ENCODE measurements around the gene POU2AF1.

The POU2AF1 gene

GRCh38 chr11:111417766-111418435 is 38.8 kb upstream of the POU2AF1 start:
- Histone ChIP-seq H3K27me3 (replicated peaks; ENCODE audit: control insufficient read depth, insufficient read depth, low read length) (no peaks in the 10 kb centered on the region), H3K36me3 (ENCODE audit: control insufficient read depth, insufficient read depth, low read length) (no peaks in the 10 kb centered on the region), H3K4me3 (replicated peaks; ENCODE audit: low read depth, low read length) (no peak overlapping the region)
- peak; percentile 59 for DNase-seq (ENCODE audit: extremely low read depth, insufficient read length)
- TF ChIP-seq CTCF (IDR thresholded peaks at IDR 0.05; ENCODE audit: insufficient read depth, low read length, poor library complexity, severe bottlenecking) = no peak

- TF ChIP-seq CTCF (IDR thresholded peaks at IDR 0.05; ENCODE audit: insufficient read depth, low read length, poor library complexity, severe bottlenecking) = no peak
- peak; percentile 77 for DNase-seq (ENCODE audit: extremely low read depth, insufficient read length)
- no peaks in the 10 kb centered on the region for H3K36me3 ChIP-seq (ENCODE audit: control insufficient read depth, insufficient read depth, low read length)
- H3K4me3 ChIP-seq (replicated peaks; ENCODE audit: low read depth, low read length) = peak overlapping the region; percentile 34
- H3K27me3 ChIP-seq (replicated peaks; ENCODE audit: control insufficient read depth, insufficient read depth, low read length) = no peaks in the 10 kb centered on the region
These were observed 38.1 kb upstream of the POU2AF1 start for GRCh38 chr11:111417011-111417765.

- Histone ChIP-seq H3K27me3 (replicated peaks; ENCODE audit: control insufficient read depth, insufficient read depth, low read length) (no peaks in the 10 kb centered on the region), H3K4me3 (replicated peaks; ENCODE audit: low read depth, low read length) (peak overlapping the region; percentile 31)
- no peak for TF ChIP-seq CTCF (IDR thresholded peaks at IDR 0.05; ENCODE audit: insufficient read depth, low read length, poor library complexity, severe bottlenecking)
These were observed 37.3 kb upstream of the POU2AF1 start for GRCh38 chr11:111416231-111416960.

DNA sequence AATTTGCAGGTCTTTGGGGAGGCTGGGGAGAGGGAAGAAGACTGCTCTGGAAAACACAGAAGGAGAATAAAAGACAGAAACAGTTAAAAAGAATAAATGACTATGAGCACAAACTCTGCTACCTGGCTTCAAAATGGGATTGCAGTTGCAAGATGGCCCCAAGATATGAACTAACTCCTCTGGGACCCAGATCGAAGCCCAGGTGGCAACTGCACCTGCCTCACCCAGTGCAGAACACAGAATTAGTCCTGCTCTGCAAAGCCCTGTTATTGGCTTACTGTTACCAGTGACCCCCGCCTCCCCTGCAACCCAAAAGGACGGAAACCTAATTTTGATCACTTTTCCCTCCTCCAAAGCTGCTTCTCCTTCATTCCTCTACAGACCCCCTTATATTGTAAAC is 35.9 kb upstream of the POU2AF1 start:
- DNase-seq (ENCODE audit: extremely low read depth, insufficient read length) = no peak
- no peak for TF ChIP-seq CTCF (IDR thresholded peaks at IDR 0.05; ENCODE audit: insufficient read depth, low read length, poor library complexity, severe bottlenecking)
- Histone ChIP-seq H3K36me3 (ENCODE audit: control insufficient read depth, insufficient read depth, low read length) (no peaks in the 10 kb centered on the region), H3K4me3 (replicated peaks; ENCODE audit: low read depth, low read length) (no peak overlapping the region), H3K27me3 (replicated peaks; ENCODE audit: control insufficient read depth, insufficient read depth, low read length) (no peaks in the 10 kb centered on the region)

More at GRCh38 chr11:111416231-111416960, 37.3 kb upstream of the POU2AF1 start:
- no peak for DNase-seq (ENCODE audit: extremely low read depth, insufficient read length)
- no peaks in the 10 kb centered on the region for H3K36me3 ChIP-seq (ENCODE audit: control insufficient read depth, insufficient read depth, low read length)

GRCh38 chr11:111414267-111414931 is 35.3 kb upstream of the POU2AF1 start:
- H3K36me3 ChIP-seq (ENCODE audit: control insufficient read depth, insufficient read depth, low read length) = no peaks in the 10 kb centered on the region
- H3K4me3 ChIP-seq (replicated peaks; ENCODE audit: low read depth, low read length) = peak overlapping the region; percentile 28
- no peak for TF ChIP-seq CTCF (IDR thresholded peaks at IDR 0.05; ENCODE audit: insufficient read depth, low read length, poor library complexity, severe bottlenecking)
- no peaks in the 10 kb centered on the region for H3K27me3 ChIP-seq (replicated peaks; ENCODE audit: control insufficient read depth, insufficient read depth, low read length)
- DNase-seq (ENCODE audit: extremely low read depth, insufficient read length) = peak; percentile 73
